ENCODE results near the gene CCR8. TPM values are rescaled to one million over a fixed set of nuclear protein-coding genes. Genes with fewer than 3 reads are reported as not detected.
A peak's percentile ranks its signal among the peaks of the same experiment; 100 is the strongest.
"Not testable (repeated sequence)": the region's sequence is repeated elsewhere in the genome, so short reads cannot be mapped to it uniquely, and the experiment has no call there.

Gene CCR8
- total and polyA plus RNA-seq, 12 donors, result not detected

GRCh38 chr3:39349080-39349479 lies 19.6 kb downstream of the CCR8 start:
- intact Hi-C loops (cut with DNase I), result no loop called here
- Histone ChIP-seq H3K36me3 (replicated peaks in 1 of 2) (no peaks in the 10 kb centered on the region), H3K27ac (no peak overlapping the region), H3K4me3 (no peak overlapping the region), H3K4me1 (replicated peaks in 1 of 2) (peaks cover 0 to 2% of the 10 kb centered on the region in 2 donors), H3K27me3 (no peaks in the 10 kb centered on the region), H3K9me3 (replicated peaks in 1 of 3) (no peaks in the 10 kb centered on the region)
- WGBS, 4 donors, result 57 to 83% (median 62%) methylated on average over 3 of the region's 3 CpGs
- TF ChIP-seq POLR2A (IDR thresholded peaks at IDR 0.05) (no peak), CTCF (IDR thresholded peaks at IDR 0.05) (no peak)
- no peak for DNase-seq

- Histone ChIP-seq H3K4me1 (replicated peaks in 1 of 2) (peaks cover 9 to 18% of the 10 kb centered on the region in 2 donors), H3K27me3 (no peaks in the 10 kb centered on the region), H3K27ac (no peak overlapping the region), H3K36me3 (replicated peaks in 1 of 2) (no peaks in the 10 kb centered on the region), H3K4me3 (no peak overlapping the region), H3K9me3 (replicated peaks in 1 of 3) (no peaks in the 10 kb centered on the region)
- TF ChIP-seq CTCF (IDR thresholded peaks at IDR 0.05) (no peak), POLR2A (IDR thresholded peaks at IDR 0.05) (no peak)
- 80 to 89% (median 87%) methylated on average over 5 of the region's 5 CpGs for WGBS, 4 donors
- intact Hi-C loops (cut with DNase I), result no loop called here
- no peak for DNase-seq
Observed at GRCh38 chr3:39350714-39351113, 21.2 kb downstream of the CCR8 start.

- H3K27me3 ChIP-seq; H3K27ac ChIP-seq; H3K4me3 ChIP-seq; intact Hi-C loops (cut with DNase I); H3K36me3 ChIP-seq (replicated peaks in 1 of 2); DNase-seq; H3K9me3 ChIP-seq (replicated peaks in 1 of 3): not testable (repeated sequence)
- H3K4me1 ChIP-seq (replicated peaks in 1 of 2), result peaks cover 9 to 18% of the 10 kb centered on the region in 2 donors
- 76 to 90% (median 79%) methylated on average over 2 of the region's 2 CpGs for WGBS, 4 donors
Observed at GRCh38 chr3:39351134-39351533, 21.6 kb downstream of the CCR8 start.

GRCh38 chr3:39353168-39353927 lies 23.8 kb downstream of the CCR8 start:
- Histone ChIP-seq H3K4me1 (replicated peaks in 1 of 2) (peaks cover 9 to 16% of the 10 kb centered on the region in 2 donors), H3K27ac (peak overlapping the region in 2 of 5 donors; percentile 19 to 58)
- intact Hi-C loops (cut with DNase I); H3K36me3 ChIP-seq (replicated peaks in 1 of 2); H3K27me3 ChIP-seq; H3K4me3 ChIP-seq; H3K9me3 ChIP-seq (replicated peaks in 1 of 3): not testable (repeated sequence)
- WGBS, 4 donors, result 42 to 75% (median 51%) methylated on average over 3 of the region's 3 CpGs
- DNase-seq, result peak in 3 of 7 donors; percentile 22 to 42 (median 36)

- Histone ChIP-seq H3K9me3 (replicated peaks in 1 of 3) (no peaks in the 10 kb centered on the region), H3K4me1 (replicated peaks in 1 of 2) (peaks cover 9 to 16% of the 10 kb centered on the region in 2 donors), H3K36me3 (replicated peaks in 1 of 2) (no peaks in the 10 kb centered on the region), H3K4me3 (no peak overlapping the region), H3K27me3 (no peaks in the 10 kb centered on the region), H3K27ac (no peak overlapping the region)
- intact Hi-C loops (cut with DNase I), result no loop called here
- no peak for DNase-seq
- no peak for TF ChIP-seq POLR2A (IDR thresholded peaks at IDR 0.05)
- no peak for TF ChIP-seq CTCF (IDR thresholded peaks at IDR 0.05)
- whole genome bisulfite sequencing, 4 donors, result 86 to 91% (median 90%) methylated on average over 3 of the region's 3 CpGs
Observed at GRCh38 chr3:39358333-39358732, 28.8 kb downstream of the CCR8 start.

All from adrenal gland (tissue), 12 donors.